ENCODE measurements around the gene ACSF2.

ACSF2 gene

DNA sequence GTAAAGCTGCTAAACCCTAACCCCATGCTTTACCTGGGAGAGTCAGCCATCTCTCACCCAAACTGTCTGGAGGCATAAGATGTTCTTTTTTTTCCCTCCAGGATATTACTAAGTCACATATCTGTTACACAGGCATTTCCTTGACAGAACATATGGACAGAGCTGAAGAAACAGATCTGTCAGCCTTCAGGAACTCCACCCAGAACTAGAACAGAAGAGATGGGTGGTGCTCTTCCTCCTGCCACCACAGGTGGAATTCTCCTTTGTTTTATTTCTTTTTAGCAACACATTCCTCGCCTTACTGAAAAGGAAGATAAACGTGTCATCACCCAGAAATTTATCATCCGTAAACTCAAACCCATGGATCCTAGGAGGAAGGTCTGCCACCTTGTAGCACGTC lies 91.0 kb downstream of the ACSF2 start:
- FAIRE-seq (no peak), DNase-seq (ENCODE audit: insufficient read length) (no peak)
- TF ChIP-seq POLR2AphosphoS5 (IDR thresholded peaks at IDR 0.05; ENCODE audit: low read depth, low read length) (no peak), TAF1 (IDR thresholded peaks at IDR 0.05; ENCODE audit: borderline replicate concordance, low read depth, low read length) (no peak), POLR2A (IDR thresholded peaks at IDR 0.05; ENCODE audit: low read depth, low read length) (no peak)

DNA sequence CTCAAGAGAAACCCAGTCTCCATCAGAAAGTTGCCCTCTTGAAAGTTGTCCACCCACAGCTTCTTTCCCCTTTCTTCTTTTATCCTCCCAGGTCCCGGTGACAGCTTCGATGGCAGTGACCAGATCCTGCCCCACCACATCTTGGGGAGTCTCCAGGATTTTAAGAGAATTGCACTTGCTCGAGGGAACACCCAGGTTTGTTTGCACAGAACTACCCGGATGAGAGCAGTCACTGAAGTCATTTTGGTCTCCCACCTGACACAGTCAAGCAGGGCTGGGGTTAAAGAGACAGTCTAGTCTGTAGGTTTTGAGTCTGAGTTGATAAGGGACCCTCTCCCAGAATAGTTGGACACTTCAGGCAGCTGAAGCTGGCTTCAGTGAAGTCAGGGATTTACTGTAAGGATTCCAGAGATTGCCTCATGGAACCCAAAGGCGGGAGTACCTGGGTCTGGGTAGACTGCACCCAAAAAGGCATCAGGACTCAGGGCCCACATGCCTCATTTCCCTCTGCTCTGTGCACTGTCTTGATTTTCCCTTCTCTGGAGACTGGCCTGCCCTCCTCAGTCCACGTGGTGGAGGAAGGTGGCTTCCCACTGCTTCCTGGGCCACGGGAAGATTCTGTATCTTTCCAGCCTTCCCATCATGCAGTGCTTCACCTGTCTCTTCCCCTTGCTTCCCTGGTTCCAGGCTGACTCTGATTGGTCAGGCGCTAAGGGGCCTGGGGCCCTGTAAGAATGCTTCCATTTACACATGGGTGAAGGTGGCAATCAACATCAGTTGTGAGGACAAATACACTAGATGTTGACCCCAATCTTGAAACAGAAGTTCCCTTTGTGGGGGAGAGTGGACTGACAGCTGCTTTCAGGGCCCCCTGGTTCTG lies 91.7 kb downstream of the ACSF2 start:
- DNase-seq (ENCODE audit: insufficient read length) (no peak), FAIRE-seq (no peak)
- TF ChIP-seq TAF1 (IDR thresholded peaks at IDR 0.05; ENCODE audit: borderline replicate concordance, low read depth, low read length) (no peak), POLR2A (IDR thresholded peaks at IDR 0.05; ENCODE audit: low read depth, low read length) (no peak), POLR2AphosphoS5 (IDR thresholded peaks at IDR 0.05; ENCODE audit: low read depth, low read length) (no peak)

DNA sequence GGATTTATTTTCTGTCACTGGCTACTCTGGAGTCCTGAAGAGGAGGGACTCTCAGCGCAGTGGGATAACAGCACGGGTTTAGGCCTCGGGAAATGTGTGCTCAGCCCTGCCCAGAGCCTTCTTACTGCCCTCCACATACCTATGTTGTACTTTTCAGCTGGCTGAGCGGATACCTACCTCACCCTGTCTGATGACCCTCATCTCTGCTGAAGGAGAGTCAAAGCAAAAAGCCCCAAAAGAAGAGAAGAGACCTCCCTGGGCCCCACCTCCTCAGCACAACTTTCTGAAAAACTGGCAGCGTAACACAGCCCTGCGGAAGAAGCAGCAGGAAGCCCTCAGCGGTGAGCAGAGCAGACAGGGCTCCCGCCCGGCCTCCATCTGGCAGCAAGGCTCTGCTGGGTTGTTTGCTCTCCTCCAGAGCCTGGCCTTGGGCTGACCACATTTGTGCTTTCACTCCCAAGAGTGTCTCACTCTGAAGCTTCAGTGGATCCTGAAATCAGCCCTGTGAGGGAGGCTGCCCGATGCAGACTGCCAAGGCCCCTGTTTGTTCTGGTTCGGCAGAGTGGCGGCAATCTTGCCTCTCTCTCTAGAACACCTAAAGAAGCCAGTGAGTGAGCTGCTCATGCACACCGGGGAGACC lies 92.5 kb downstream of the ACSF2 start:
- DNase-seq (ENCODE audit: insufficient read length) = no peak
- TF ChIP-seq TAF1 (IDR thresholded peaks at IDR 0.05; ENCODE audit: borderline replicate concordance, low read depth, low read length) (no peak), POLR2AphosphoS5 (IDR thresholded peaks at IDR 0.05; ENCODE audit: low read depth, low read length) (no peak), POLR2A (IDR thresholded peaks at IDR 0.05; ENCODE audit: low read depth, low read length) (no peak)
- no peak for FAIRE-seq

DNA sequence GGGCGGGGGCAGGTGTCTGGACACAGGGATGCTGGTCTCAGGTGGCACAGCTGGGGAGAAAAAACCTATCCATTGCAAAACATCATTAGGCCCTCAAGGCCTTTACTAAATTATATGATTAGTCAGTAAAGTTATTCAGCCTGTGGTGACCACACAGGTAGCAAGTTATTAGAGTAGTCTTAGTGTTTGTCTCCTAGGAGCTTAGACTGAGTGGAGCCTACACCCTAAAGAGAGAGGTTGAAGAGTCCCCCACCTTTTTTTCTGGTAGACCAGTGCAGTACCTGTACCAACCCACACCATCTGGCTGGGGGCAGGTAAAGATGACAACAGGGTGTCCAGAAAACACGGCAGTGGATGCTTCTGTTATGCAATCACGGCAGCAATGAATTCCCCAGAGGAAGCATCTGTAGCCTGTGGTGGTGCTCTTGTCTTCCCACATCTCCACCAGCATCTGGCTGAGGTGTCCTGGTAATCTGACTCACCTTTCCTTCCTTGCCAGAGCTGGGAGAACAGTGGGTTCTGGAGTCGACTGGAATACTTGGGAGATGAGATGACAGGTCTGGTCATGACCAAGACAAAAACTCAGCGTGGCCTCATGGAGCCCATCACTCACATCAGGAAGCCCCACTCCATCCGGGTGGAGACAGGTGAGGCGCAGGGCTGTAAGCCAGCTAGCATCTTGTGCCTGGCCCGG lies 93.3 kb downstream of the ACSF2 start:
- no peak for DNase-seq (ENCODE audit: insufficient read length)
- no peak for FAIRE-seq
- TF ChIP-seq POLR2A (IDR thresholded peaks at IDR 0.05; ENCODE audit: low read depth, low read length) (no peak), TAF1 (IDR thresholded peaks at IDR 0.05; ENCODE audit: borderline replicate concordance, low read depth, low read length) (no peak), POLR2AphosphoS5 (IDR thresholded peaks at IDR 0.05; ENCODE audit: low read depth, low read length) (no peak)

GRCh38 chr17:50520483-50520882 lies 94.5 kb downstream of the ACSF2 start:
- no peak for TF ChIP-seq TAF1 (IDR thresholded peaks at IDR 0.05; ENCODE audit: borderline replicate concordance, low read depth, low read length)
- TF ChIP-seq POLR2AphosphoS5 (IDR thresholded peaks at IDR 0.05; ENCODE audit: low read depth, low read length) = no peak
- no peak for TF ChIP-seq POLR2A (IDR thresholded peaks at IDR 0.05; ENCODE audit: low read depth, low read length)
- no peak for DNase-seq (ENCODE audit: insufficient read length)
- FAIRE-seq = no peak

GRCh38 chr17:50521514-50521913 lies 95.5 kb downstream of the ACSF2 start:
- no peak for TF ChIP-seq POLR2A (IDR thresholded peaks at IDR 0.05; ENCODE audit: low read depth, low read length)
- TF ChIP-seq TAF1 (IDR thresholded peaks at IDR 0.05; ENCODE audit: borderline replicate concordance, low read depth, low read length) = no peak
- no peak for TF ChIP-seq POLR2AphosphoS5 (IDR thresholded peaks at IDR 0.05; ENCODE audit: low read depth, low read length)
- FAIRE-seq = no peak
- DNase-seq (ENCODE audit: insufficient read length) = no peak

DNA sequence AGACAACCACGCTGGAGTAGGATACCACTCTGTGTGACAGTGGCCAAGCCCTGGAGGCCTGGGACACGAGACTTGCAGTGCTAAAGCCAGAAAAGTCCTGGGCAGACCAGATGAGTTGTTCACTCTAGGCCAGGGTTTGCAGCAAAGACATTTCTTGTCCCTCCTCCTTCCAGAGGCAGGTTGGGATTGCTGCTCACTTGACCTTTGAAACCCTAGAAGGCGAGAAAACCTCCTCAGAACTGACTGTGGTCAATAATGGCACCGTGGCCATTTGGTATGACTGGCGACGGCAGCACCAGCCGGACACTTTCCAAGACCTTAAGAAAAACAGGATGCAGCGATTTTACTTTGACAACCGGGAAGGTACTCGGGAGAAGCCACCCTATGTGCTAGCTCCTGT lies 96.7 kb downstream of the ACSF2 start:
- no peak for DNase-seq (ENCODE audit: insufficient read length)
- FAIRE-seq = no peak
- TF ChIP-seq POLR2A (IDR thresholded peaks at IDR 0.05; ENCODE audit: low read depth, low read length) = no peak
- TF ChIP-seq TAF1 (IDR thresholded peaks at IDR 0.05; ENCODE audit: borderline replicate concordance, low read depth, low read length) = no peak
- TF ChIP-seq POLR2AphosphoS5 (IDR thresholded peaks at IDR 0.05; ENCODE audit: low read depth, low read length) = no peak

DNA sequence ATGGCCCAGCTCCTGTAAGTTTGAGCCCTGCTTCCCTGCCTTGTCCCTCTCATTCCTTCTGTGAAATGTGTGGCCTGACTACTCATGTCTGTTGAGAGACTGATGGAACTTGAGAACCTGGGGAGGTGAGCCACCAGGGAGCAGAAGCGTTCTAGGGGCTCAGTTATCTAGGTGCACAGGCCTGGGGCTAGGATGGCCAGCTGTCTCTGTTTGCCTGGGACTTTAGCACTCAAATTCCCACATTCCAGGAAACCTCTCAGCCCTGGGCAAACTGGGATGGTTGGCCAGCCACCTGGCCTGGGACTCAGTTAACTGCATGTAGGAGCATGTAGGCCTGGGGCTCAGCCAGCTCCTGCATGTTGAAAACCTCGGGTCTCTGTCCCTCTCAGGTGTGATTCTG lies 97.2 kb downstream of the ACSF2 start:
- no peak for FAIRE-seq
- DNase-seq (ENCODE audit: insufficient read length) = no peak
- TF ChIP-seq POLR2AphosphoS5 (IDR thresholded peaks at IDR 0.05; ENCODE audit: low read depth, low read length) (no peak), TAF1 (IDR thresholded peaks at IDR 0.05; ENCODE audit: borderline replicate concordance, low read depth, low read length) (no peak), POLR2A (IDR thresholded peaks at IDR 0.05; ENCODE audit: low read depth, low read length) (no peak)

Measured in GM12892 (cell line).